CD8-positive, alpha-beta memory T cell (primary cell): Measurements from ENCODE around the gene SNX9. TPM values are rescaled to one million over a fixed set of nuclear protein-coding genes. Genes with fewer than 3 reads are reported as not detected.
A peak's percentile ranks its signal among the peaks of the same experiment; 100 is the strongest.

Experiments used
- CTCF ChIA-PET: fragments of 350-600 bp; sonication (Branson Sonifier 250); formaldehyde crosslinking; loops from one replicate; lab custom pipeline; 2021; ENCODE audit warnings: antibody characterized with exemption; lab: Charles Lee
- POLR2A ChIA-PET: fragments of 350-600 bp; sonication (Branson Sonifier 250); formaldehyde crosslinking; loops from one replicate; lab custom pipeline; 2021; ENCODE audit warnings: antibody characterized with exemption; lab: Charles Lee
- DNase-seq, 5 donors: peaks; one replicate each; pipeline versions ENCODE4 v3.0.0 to v3.0.0-alpha.2; 2020 to 2022; ENCODE audit warnings: mixed read lengths in 1 of 5
- H3K27ac ChIP-seq: one replicate; pipeline ENCODE4 v1.7.0; 2013; ENCODE audit warnings: low read depth, mild to moderate bottlenecking, low read length, moderate library complexity
- H3K27me3 ChIP-seq: 2 replicates; pipeline ENCODE4 v1.7.0; 2013; ENCODE audit warnings: low read length, mild to moderate bottlenecking; ENCODE audit not compliant: insufficient read depth, poor library complexity, severe bottlenecking
- H3K36me3 ChIP-seq: 2 replicates; pipeline ENCODE4 v1.7.0; 2013; ENCODE audit warnings: mild to moderate bottlenecking, low read length, moderate library complexity; ENCODE audit not compliant: insufficient read depth
- H3K4me1 ChIP-seq: 2 replicates; pipeline ENCODE4 v1.7.0; 2013; ENCODE audit warnings: mild to moderate bottlenecking, low read length, moderate library complexity; ENCODE audit not compliant: insufficient read depth
- H3K4me3 ChIP-seq: 2 replicates; pipeline ENCODE4 v1.7.0; 2013; ENCODE audit warnings: mild to moderate bottlenecking, low read length
- H3K9me3 ChIP-seq: 2 replicates; pipeline ENCODE4 v1.7.0; 2013; ENCODE audit warnings: mild to moderate bottlenecking, low read length
- H3K27ac Mint-ChIP-seq, 8 donors: one replicate each; pipeline ENCODE4 v1.8.0; 2020 to 2021; ENCODE audit warnings: mixed read lengths in 8 of 8, mild to moderate bottlenecking in 6 of 8, inconsistent platforms in 3 of 8, moderate library complexity in 3 of 8
- H3K27me3 Mint-ChIP-seq, 2 donors: one replicate each; pipeline ENCODE4 v1.8.0; 2020 to 2021; ENCODE audit warnings: mixed read lengths in 2 of 2, mild to moderate bottlenecking in 1 of 2, moderate library complexity in 1 of 2
- H3K36me3 Mint-ChIP-seq, 3 donors: one replicate each; pipeline ENCODE4 v1.8.0; 2020 to 2021; ENCODE audit warnings: mixed read lengths in 3 of 3, inconsistent platforms in 1 of 3, mild to moderate bottlenecking in 1 of 3
- H3K4me1 Mint-ChIP-seq, 3 donors: one replicate each; pipeline ENCODE4 v1.8.0; 2020 to 2021; ENCODE audit warnings: mixed read lengths in 3 of 3, inconsistent platforms in 1 of 3, mild to moderate bottlenecking in 1 of 3
- H3K4me3 Mint-ChIP-seq, 7 donors: one replicate each; pipeline ENCODE4 v1.8.0; 2020 to 2021; ENCODE audit warnings: mixed read lengths in 7 of 7, mild to moderate bottlenecking in 6 of 7, moderate library complexity in 4 of 7, inconsistent platforms in 2 of 7
- H3K9me3 Mint-ChIP-seq, 5 donors: one replicate each; pipeline ENCODE4 v1.8.0; 2020 to 2022; ENCODE audit warnings: mixed read lengths in 5 of 5, mild to moderate bottlenecking in 3 of 5, moderate library complexity in 2 of 5, inconsistent platforms in 1 of 5
- polyA plus RNA-seq: library from polyadenylated mRNA; unstranded; fragments of 300-500 nt; fragmentation: Illumina TruSeq; gene quantifications from one replicate; pipeline ENCODE4 v1.2.3, GENCODE V29; 2021
- total RNA-seq, 2 experiments: library from RNA; stranded (reverse); gene quantifications; one replicate each; pipeline ENCODE4 v1.2.3, GENCODE V29; 2021

Gene SNX9
- total and polyA plus RNA-seq, 3 experiments from 2014 or later: 11.9 to 60.5 (median 60.3) TPM

DNA sequence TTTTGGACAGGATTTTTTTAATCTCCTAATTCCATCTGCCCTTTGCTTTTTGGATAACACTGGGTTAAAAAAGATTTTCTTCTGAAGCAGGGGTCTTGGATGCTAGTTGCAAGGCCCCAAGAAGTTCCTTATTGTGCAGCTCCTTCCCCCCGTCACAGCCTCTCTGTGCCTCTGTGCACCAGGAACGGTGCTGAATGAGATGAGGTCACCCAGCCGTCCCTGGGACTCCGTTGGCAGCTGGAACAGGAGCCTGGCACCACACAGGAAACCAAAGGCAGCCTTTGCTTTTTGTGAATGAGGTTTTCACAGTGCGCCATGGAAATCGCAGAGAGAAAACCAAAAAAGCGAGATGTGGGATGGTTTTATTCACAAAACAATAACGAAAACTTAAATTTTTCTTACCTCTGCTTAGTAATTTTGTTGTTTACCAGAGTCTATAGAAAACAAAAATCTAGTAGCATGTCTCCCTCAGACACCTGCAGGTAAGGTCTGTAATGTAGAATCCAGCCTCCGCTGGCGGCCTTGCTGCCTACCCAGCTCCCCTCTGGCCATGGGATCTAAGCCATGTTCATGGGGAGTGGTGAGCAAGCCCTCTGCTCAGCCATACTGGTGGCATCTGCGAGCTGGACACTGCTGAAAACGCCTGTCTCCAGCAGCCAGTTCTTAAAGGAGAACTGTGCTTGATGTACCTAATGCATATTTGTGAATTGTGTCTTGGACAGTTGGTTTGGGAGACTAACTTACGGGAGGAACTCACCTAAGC is 118.2 kb downstream of the SNX9 start:
- Histone ChIP-seq H3K4me1 (no peaks in the 10 kb centered on the region), H3K27ac (no peak overlapping the region), H3K27me3 (no peaks in the 10 kb centered on the region), H3K9me3 (no peaks in the 10 kb centered on the region), H3K4me3 (no peak overlapping the region), H3K36me3 (peaks cover 21% of the 10 kb centered on the region)
- H3K4me1 Mint-ChIP-seq: no peaks in the 10 kb centered on the region
- peak overlapping the region in 1 of 8 donors; percentile 17 for H3K27ac Mint-ChIP-seq
- peaks cover 14 to 79% (median 15%) of the 10 kb centered on the region in 3 donors for H3K36me3 Mint-ChIP-seq
- peaks cover 0 to 3% (median 0%) of the 10 kb centered on the region in 5 donors for H3K9me3 Mint-ChIP-seq
- POLR2A ChIA-PET: no interaction called here
- no peak overlapping the region for H3K4me3 Mint-ChIP-seq
- no peak for DNase-seq
- CTCF ChIA-PET: interaction anchor here (1.6 kb wide), 1 partner anchor 130 kb away, joined by 5 read pairs; no protein-coding TSS in a partner anchor
- no peaks in the 10 kb centered on the region for H3K27me3 Mint-ChIP-seq

GRCh38 chr6:157942351-157942750 is 119.3 kb downstream of the SNX9 start:
- no peaks in the 10 kb centered on the region for H3K4me1 ChIP-seq
- Mint-ChIP-seq H3K9me3 (peaks cover 0 to 3% (median 0%) of the 10 kb centered on the region in 5 donors), H3K27ac (peak overlapping the region in 1 of 8 donors; percentile 19), H3K4me1 (no peaks in the 10 kb centered on the region), H3K36me3 (peaks cover 14 to 73% (median 14%) of the 10 kb centered on the region in 3 donors), H3K27me3 (no peaks in the 10 kb centered on the region), H3K4me3 (no peak overlapping the region)
- H3K9me3 ChIP-seq: no peaks in the 10 kb centered on the region
- no peak overlapping the region for H3K27ac ChIP-seq
- ChIA-PET POLR2A (no interaction called here), CTCF (interaction anchor here (1.6 kb wide), 1 partner anchor 129 kb away, joined by 5 read pairs; no protein-coding TSS in a partner anchor)
- no peak overlapping the region for H3K4me3 ChIP-seq
- peaks cover 18% of the 10 kb centered on the region for H3K36me3 ChIP-seq
- H3K27me3 ChIP-seq: no peaks in the 10 kb centered on the region
- DNase-seq: no peak

DNA sequence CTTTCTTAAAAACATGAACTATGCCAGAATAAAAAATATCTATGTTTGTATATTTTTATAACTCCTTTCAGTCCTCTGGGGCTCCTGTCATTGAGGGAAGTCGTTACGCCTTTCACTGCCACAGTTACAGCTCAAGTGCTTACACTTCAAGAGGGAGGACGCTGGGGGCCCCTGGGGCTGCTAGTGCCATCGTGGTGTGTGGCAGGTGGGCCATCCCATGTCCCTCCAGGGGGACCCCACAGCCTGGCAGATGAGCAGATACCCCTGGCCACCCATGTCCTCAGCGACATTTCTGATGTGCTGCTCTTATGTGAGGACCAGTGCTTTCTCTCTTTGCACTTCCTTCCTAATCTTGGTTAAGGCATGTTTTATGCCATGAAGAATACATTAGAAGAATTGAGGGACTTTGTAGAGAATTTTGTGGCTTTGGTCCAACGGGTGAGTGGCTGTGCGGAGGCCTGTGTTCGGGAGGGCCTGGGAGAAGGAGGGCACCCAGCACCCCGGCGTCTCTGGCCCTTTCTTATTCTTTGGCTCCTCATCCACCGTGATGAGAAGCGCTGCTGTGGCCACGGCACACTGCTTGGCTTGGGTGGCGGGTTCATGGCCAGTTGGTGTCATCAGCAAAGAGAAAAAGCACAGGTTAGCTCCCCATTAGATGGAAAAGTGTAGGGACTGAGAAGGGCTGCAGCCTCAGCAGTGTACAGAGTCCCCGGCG is 120.4 kb downstream of the SNX9 start:
- Mint-ChIP-seq H3K9me3 (peaks cover 0 to 3% (median 0%) of the 10 kb centered on the region in 5 donors), H3K27me3 (peaks cover 0 to 3% of the 10 kb centered on the region in 2 donors), H3K27ac (no peak overlapping the region), H3K4me1 (no peaks in the 10 kb centered on the region), H3K36me3 (peaks cover 14 to 63% (median 15%) of the 10 kb centered on the region in 3 donors), H3K4me3 (no peak overlapping the region)
- CTCF ChIA-PET: no interaction called here
- H3K4me3 ChIP-seq: no peak overlapping the region
- peaks cover 18% of the 10 kb centered on the region for H3K36me3 ChIP-seq
- POLR2A ChIA-PET: no interaction called here
- no peaks in the 10 kb centered on the region for H3K4me1 ChIP-seq
- no peak for DNase-seq
- no peak overlapping the region for H3K27ac ChIP-seq
- no peaks in the 10 kb centered on the region for H3K9me3 ChIP-seq
- no peaks in the 10 kb centered on the region for H3K27me3 ChIP-seq

- Histone ChIP-seq H3K4me1 (no peaks in the 10 kb centered on the region), H3K4me3 (no peak overlapping the region), H3K36me3 (peaks cover 17% of the 10 kb centered on the region), H3K27ac (no peak overlapping the region), H3K27me3 (no peaks in the 10 kb centered on the region), H3K9me3 (no peaks in the 10 kb centered on the region)
- Mint-ChIP-seq H3K36me3 (peaks cover 14 to 58% (median 18%) of the 10 kb centered on the region in 3 donors), H3K4me3 (no peak overlapping the region), H3K27ac (no peak overlapping the region), H3K4me1 (no peaks in the 10 kb centered on the region), H3K27me3 (peaks cover 0 to 3% of the 10 kb centered on the region in 2 donors), H3K9me3 (peaks cover 0 to 3% (median 2%) of the 10 kb centered on the region in 5 donors)
- DNase-seq: no peak
- ChIA-PET POLR2A (no interaction called here), CTCF (no interaction called here)
Observed at GRCh38 chr6:157943964-157944283, 120.9 kb downstream of the SNX9 start.

DNA sequence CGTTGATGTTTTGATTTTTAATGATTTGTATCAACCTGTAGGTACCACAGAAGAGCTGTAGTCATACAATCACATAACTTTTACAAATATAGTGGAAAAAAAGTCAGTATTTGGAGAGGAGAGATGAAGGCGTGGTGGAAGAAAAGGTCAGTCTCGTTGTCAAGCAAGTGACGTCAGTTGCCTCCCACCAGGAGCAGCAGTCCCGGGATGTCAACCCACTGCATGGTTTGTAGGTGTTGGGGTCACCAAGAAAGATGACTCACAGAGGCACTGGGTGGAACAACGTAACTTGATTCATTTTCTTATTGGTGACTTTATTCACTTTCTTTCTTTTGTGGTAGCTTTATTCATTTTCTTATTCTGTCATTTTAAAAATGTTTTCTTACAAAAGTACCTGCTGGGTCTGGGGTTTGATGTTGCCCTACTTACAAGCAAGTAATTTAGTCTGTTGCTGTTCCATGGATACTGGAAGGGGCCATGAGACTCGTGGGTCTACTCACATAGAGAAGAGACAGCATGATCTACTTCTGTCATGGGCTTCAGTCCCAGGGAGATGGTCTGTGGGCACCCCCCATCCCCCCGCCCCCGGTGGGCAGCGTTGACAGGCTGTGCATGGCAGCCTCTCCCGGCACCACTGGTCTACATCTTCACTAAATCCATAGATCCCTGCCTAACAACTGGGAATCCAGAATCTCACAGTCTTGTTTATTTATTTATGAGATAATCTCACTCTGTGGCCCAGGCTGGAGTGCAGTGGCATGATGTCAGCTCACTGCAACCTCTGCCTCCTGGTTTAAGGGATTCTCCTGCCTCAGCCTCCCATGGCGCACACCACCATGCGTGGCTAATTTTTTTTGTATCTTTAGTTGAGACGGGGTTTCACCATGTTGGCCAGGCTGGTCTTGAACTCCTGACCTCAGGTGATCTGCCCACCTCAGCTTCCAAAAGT is 122.2 kb downstream of the SNX9 start:
- Mint-ChIP-seq H3K27me3 (peaks cover 2 to 3% of the 10 kb centered on the region in 2 donors), H3K4me3 (no peak overlapping the region)
- CTCF ChIA-PET: interaction anchor here (1.2 kb wide), 1 partner anchor 16 kb away, joined by 3 read pairs; no protein-coding TSS in a partner anchor

GRCh38 chr6:157946053-157946617 is 123.1 kb downstream of the SNX9 start:
- no peaks in the 10 kb centered on the region for H3K4me1 Mint-ChIP-seq
- no peak for DNase-seq
- CTCF ChIA-PET: interaction anchor here (1.2 to 1.3 kb wide), 2 partner anchors 16 to 190 kb away, joined by 3 to 8 read pairs; no protein-coding TSS in a partner anchor
- no peak overlapping the region for H3K4me3 ChIP-seq
- H3K27me3 Mint-ChIP-seq: peaks cover 3 to 6% of the 10 kb centered on the region in 2 donors
- no peaks in the 10 kb centered on the region for H3K4me1 ChIP-seq
- H3K27ac Mint-ChIP-seq: peak overlapping the region in 2 of 8 donors; percentile 1 to 72
- peaks cover 3 to 19% (median 10%) of the 10 kb centered on the region in 5 donors for H3K9me3 Mint-ChIP-seq
- POLR2A ChIA-PET: no interaction called here
- peaks cover 6 to 42% (median 14%) of the 10 kb centered on the region in 3 donors for H3K36me3 Mint-ChIP-seq
- no peaks in the 10 kb centered on the region for H3K27me3 ChIP-seq
- H3K4me3 Mint-ChIP-seq: no peak overlapping the region
- H3K36me3 ChIP-seq: peaks cover 13% of the 10 kb centered on the region
- no peaks in the 10 kb centered on the region for H3K9me3 ChIP-seq
- H3K27ac ChIP-seq: no peak overlapping the region

More for the DNA sequence above, 122.2 kb downstream of the SNX9 start:
- H3K27ac Mint-ChIP-seq: peak overlapping the region in 2 of 8 donors; percentile 4 to 43
- Histone ChIP-seq H3K27ac (no peak overlapping the region), H3K27me3 (no peaks in the 10 kb centered on the region), H3K9me3 (no peaks in the 10 kb centered on the region), H3K4me3 (no peak overlapping the region), H3K36me3 (peaks cover 13% of the 10 kb centered on the region), H3K4me1 (no peaks in the 10 kb centered on the region)
- peaks cover 8 to 49% (median 14%) of the 10 kb centered on the region in 3 donors for H3K36me3 Mint-ChIP-seq
- H3K9me3 Mint-ChIP-seq: peaks cover 2 to 15% (median 10%) of the 10 kb centered on the region in 5 donors
- H3K4me1 Mint-ChIP-seq: no peaks in the 10 kb centered on the region
- DNase-seq: no peak
- POLR2A ChIA-PET: no interaction called here

DNA sequence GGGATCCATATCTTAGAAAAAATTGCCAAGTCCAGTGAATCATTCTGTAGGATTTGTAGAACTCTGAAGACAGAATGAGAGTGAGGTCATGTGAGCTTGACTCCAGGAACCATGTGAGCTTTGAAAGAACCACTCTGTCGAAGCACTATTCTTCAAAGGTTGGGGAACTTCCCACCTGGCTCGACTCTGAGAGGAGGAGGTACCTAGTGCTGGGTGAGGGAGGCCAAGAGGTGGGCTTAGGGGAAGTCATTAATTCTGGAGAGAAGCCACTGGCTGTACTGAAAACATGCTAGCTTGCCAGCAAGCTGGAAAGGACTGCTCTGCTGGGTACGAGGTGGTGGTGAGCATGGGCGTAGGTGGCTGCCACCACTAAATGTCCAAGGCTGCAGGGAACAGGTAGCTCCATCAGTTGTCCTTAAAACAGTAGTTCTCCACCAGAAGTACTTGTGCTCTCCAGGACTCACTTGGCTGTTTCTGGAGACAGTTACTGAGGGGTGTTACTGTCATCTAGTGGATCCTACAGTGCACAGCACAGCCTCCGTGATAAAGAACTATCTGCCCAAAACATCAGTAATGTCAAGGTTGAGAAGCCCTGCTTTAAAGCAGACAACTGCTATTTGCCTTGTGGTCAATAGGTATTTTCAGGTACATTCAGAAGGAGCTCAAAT is 124.0 kb downstream of the SNX9 start:
- H3K27me3 ChIP-seq: no peaks in the 10 kb centered on the region
- H3K9me3 Mint-ChIP-seq: peaks cover 3 to 19% (median 10%) of the 10 kb centered on the region in 5 donors
- H3K4me3 ChIP-seq: no peak overlapping the region
- CTCF ChIA-PET: interaction anchor here (0.9 to 1.3 kb wide), 3 partner anchors 29 to 191 kb away, joined by 3 to 8 read pairs (median 3); no protein-coding TSS in a partner anchor
- DNase-seq: peak in 1 of 5 donors; percentile 14
- H3K9me3 ChIP-seq: no peaks in the 10 kb centered on the region
- H3K4me1 ChIP-seq: no peaks in the 10 kb centered on the region
- peaks cover 6% of the 10 kb centered on the region for H3K36me3 ChIP-seq
- peaks cover 3 to 8% of the 10 kb centered on the region in 2 donors for H3K27me3 Mint-ChIP-seq
- H3K27ac Mint-ChIP-seq: peak overlapping the region in 1 of 8 donors; percentile 8
- H3K4me3 Mint-ChIP-seq: no peak overlapping the region
- H3K27ac ChIP-seq: no peak overlapping the region
- no peaks in the 10 kb centered on the region for H3K4me1 Mint-ChIP-seq
- POLR2A ChIA-PET: no interaction called here
- H3K36me3 Mint-ChIP-seq: peaks cover 3 to 34% (median 14%) of the 10 kb centered on the region in 3 donors
